ENCODE results near the gene ZNF438. TPM values are rescaled to one million over a fixed set of nuclear protein-coding genes. Genes with fewer than 3 reads are reported as not detected.

The ZNF438 gene
- total RNA-seq, 4 donors from 2014 or later: 10.3 to 14.6 (median 13.6) TPM

DNA sequence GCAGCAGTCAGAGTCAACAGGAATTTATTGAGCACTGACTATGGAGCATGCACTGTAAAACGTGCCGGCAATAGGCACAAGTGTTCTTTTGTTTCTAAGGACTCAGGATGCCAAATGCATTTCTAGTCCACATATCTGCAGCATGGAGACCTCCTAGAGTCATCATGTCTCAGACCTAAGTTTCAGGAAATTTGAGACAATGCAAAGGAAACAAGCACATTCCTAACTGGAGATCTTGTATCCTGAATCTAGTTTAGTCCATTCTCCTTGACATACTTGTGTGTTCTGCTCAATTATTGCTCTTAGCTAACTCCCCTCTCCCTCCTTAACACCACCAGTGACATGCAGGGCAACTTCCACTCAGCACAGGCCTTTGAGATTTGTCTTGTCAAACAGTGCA is 173.2 kb downstream of the ZNF438 start:
- H3K4me3 ChIP-seq: no peak overlapping the region
- no peaks in the 10 kb centered on the region for H3K27me3 ChIP-seq
- no peak for ATAC-seq
- WGBS, 2 donors (ENCODE audit: low coverage in 1 of 2): 54 to 57% methylated on average over 2 of the region's 2 CpGs
- no peaks in the 10 kb centered on the region for H3K9me3 ChIP-seq
- H3K27ac ChIP-seq: peak overlapping the region in 3 of 4 donors; percentile 14 to 36 (median 35)
- TF ChIP-seq, protein P1, sequence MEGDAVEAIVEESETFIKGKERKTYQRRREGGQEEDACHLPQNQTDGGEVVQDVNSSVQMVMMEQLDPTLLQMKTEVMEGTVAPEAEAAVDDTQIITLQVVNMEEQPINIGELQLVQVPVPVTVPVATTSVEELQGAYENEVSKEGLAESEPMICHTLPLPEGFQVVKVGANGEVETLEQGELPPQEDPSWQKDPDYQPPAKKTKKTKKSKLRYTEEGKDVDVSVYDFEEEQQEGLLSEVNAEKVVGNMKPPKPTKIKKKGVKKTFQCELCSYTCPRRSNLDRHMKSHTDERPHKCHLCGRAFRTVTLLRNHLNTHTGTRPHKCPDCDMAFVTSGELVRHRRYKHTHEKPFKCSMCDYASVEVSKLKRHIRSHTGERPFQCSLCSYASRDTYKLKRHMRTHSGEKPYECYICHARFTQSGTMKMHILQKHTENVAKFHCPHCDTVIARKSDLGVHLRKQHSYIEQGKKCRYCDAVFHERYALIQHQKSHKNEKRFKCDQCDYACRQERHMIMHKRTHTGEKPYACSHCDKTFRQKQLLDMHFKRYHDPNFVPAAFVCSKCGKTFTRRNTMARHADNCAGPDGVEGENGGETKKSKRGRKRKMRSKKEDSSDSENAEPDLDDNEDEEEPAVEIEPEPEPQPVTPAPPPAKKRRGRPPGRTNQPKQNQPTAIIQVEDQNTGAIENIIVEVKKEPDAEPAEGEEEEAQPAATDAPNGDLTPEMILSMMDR (IDR thresholded peaks at IDR 0.05): no peak
- no peak for TF ChIP-seq POLR2A (IDR thresholded peaks at IDR 0.05)
- TF ChIP-seq EP300 (IDR thresholded peaks at IDR 0.05): no peak
- TF ChIP-seq POLR2AphosphoS5 (IDR thresholded peaks at IDR 0.05): no peak
- H3K36me3 ChIP-seq: no peaks in the 10 kb centered on the region
- H3K4me1 ChIP-seq: peaks cover 0 to 19% (median 0%) of the 10 kb centered on the region in 3 donors

DNA sequence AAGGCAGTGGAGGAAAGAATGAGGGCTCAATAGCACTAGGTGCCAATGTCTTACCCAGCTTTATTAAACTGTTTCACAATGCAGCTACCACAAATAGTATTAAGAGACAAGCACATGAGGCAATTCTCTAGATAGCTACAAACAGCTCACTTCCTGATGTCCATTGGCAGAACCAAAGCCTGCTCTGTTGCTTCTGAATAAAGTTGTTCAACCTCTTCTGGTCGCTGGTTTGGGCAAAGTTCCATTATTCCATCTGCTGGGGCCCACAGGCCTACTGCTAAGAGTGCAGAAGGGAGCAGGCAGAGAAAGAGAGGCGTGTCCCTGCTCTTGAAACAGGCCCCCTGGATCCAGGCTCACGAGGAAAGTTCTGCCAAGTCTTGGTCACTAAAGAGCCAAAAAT is 173.9 kb downstream of the ZNF438 start:
- WGBS, 2 donors (ENCODE audit: low coverage in 1 of 2): 24 to 56% methylated on average over 3 of the region's 3 CpGs
- TF ChIP-seq EP300 (IDR thresholded peaks at IDR 0.05) (no peak), POLR2A (IDR thresholded peaks at IDR 0.05) (no peak), POLR2AphosphoS5 (IDR thresholded peaks at IDR 0.05) (peak; percentile 58)
- TF ChIP-seq, protein P1 (IDR thresholded peaks at IDR 0.05): no peak

DNA sequence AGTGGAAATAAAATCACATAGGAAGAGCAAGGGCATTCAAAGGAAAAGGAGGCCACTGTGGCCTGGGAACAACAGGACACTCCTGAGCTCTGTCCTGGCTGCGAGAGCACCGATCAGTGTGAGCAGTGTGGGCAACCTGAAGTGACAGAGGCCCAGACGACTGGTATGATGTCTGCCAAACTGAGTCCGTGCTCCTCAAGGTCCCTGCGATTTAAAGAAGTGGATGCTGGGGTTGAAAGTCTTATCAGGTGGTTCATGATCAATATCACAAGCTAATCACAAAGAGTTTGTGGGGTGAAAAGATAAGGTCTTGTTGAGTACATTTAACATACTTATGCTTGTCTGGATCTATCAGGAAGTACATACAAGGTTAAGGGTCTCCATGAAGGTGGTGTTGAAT is 176.5 kb downstream of the ZNF438 start:
- no peak for ATAC-seq
- no peak overlapping the region for H3K4me3 ChIP-seq
- no peaks in the 10 kb centered on the region for H3K9me3 ChIP-seq
- WGBS, 2 donors (ENCODE audit: low coverage in 1 of 2): 89 to 91% methylated on average over 4 to 5 of the region's 5 CpGs
- peaks cover 0 to 19% (median 0%) of the 10 kb centered on the region in 3 donors for H3K4me1 ChIP-seq
- H3K27ac ChIP-seq: no peak overlapping the region
- H3K27me3 ChIP-seq: no peaks in the 10 kb centered on the region
- no peaks in the 10 kb centered on the region for H3K36me3 ChIP-seq
- TF ChIP-seq EP300 (IDR thresholded peaks at IDR 0.05) (no peak), POLR2A (IDR thresholded peaks at IDR 0.05) (no peak), POLR2AphosphoS5 (IDR thresholded peaks at IDR 0.05) (no peak)
- TF ChIP-seq, protein P1 (IDR thresholded peaks at IDR 0.05): no peak

More for the DNA sequence above, 173.9 kb downstream of the ZNF438 start:
- H3K4me1 ChIP-seq: peaks cover 0 to 19% (median 0%) of the 10 kb centered on the region in 3 donors
- no peaks in the 10 kb centered on the region for H3K27me3 ChIP-seq
- no peak overlapping the region for H3K4me3 ChIP-seq
- ATAC-seq: peak; percentile 92
- H3K27ac ChIP-seq: peak overlapping the region; percentile 41 to 62 (median 48)
- no peaks in the 10 kb centered on the region for H3K9me3 ChIP-seq
- no peaks in the 10 kb centered on the region for H3K36me3 ChIP-seq

DNA sequence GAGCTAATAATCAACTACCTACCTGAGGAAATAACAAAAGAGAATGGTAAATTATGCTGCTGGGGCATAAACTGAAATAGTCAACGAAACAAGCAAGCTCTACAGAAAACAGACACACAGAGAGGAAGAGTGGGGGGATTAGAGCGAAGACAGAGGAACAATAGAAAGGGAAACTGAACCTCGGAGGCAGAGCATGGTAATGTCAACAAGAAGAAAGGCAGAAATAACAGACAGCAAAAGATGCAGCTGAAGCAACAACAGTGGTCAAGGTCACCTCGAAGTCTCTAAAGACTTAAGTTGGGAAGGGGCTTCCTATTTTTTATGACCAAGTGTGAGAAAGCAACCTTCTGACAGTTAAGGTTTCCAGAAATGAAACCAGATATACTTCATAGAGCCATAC is 177.0 kb downstream of the ZNF438 start:
- ATAC-seq: no peak
- H3K36me3 ChIP-seq: peaks cover 0 to 4% of the 10 kb centered on the region in 2 donors
- no peak overlapping the region for H3K27ac ChIP-seq
- no peaks in the 10 kb centered on the region for H3K27me3 ChIP-seq
- no peak overlapping the region for H3K4me3 ChIP-seq
- peaks cover 0 to 19% (median 0%) of the 10 kb centered on the region in 3 donors for H3K4me1 ChIP-seq
- TF ChIP-seq EP300 (IDR thresholded peaks at IDR 0.05) (no peak), POLR2A (IDR thresholded peaks at IDR 0.05) (no peak), POLR2AphosphoS5 (IDR thresholded peaks at IDR 0.05) (no peak)
- TF ChIP-seq, protein P1 (IDR thresholded peaks at IDR 0.05): no peak
- H3K9me3 ChIP-seq: no peaks in the 10 kb centered on the region
- WGBS, 2 donors (ENCODE audit: low coverage in 1 of 2): 69 to 82% methylated on average over 3 to 4 of the region's 4 CpGs

DNA sequence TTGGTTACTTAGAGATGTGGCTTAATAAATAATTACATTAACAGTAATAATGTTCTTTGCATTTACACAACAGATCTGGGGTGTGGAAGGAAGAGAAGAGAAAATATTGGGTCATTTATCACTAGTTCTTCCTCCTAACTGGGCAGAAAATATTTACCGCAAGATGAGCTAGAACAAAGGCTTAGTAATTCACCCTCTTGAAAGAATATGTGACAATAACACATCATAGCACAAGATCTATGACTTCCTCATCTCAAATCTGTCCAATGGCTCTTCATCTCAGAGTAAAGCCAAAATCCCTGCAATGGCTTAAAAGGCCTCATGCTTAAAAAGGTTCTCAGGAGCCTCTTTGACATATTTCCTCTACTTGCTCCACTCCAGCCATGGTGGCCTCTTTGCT is 178.6 kb downstream of the ZNF438 start:
- H3K4me3 ChIP-seq: no peak overlapping the region
- TF ChIP-seq, protein P1 (IDR thresholded peaks at IDR 0.05): no peak
- no peak for TF ChIP-seq POLR2AphosphoS5 (IDR thresholded peaks at IDR 0.05)
- no peak overlapping the region for H3K27ac ChIP-seq
- H3K4me1 ChIP-seq: peaks cover 0 to 8% (median 0%) of the 10 kb centered on the region in 3 donors
- H3K36me3 ChIP-seq: peaks cover 0 to 20% of the 10 kb centered on the region in 2 donors
- WGBS, 2 donors (ENCODE audit: low coverage in 1 of 2): 93 to 100% methylated on average over 1 of the region's 1 CpG
- no peaks in the 10 kb centered on the region for H3K9me3 ChIP-seq
- no peak for ATAC-seq
- no peaks in the 10 kb centered on the region for H3K27me3 ChIP-seq
